Measurements from ENCODE around the gene B3GNT5.

- TF ChIP-seq, protein P1, sequence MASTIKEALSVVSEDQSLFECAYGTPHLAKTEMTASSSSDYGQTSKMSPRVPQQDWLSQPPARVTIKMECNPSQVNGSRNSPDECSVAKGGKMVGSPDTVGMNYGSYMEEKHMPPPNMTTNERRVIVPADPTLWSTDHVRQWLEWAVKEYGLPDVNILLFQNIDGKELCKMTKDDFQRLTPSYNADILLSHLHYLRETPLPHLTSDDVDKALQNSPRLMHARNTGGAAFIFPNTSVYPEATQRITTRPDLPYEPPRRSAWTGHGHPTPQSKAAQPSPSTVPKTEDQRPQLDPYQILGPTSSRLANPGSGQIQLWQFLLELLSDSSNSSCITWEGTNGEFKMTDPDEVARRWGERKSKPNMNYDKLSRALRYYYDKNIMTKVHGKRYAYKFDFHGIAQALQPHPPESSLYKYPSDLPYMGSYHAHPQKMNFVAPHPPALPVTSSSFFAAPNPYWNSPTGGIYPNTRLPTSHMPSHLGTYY (CRISPR knock-in tag; IDR thresholded peaks at IDR 0.05) = no peak
- TF ChIP-seq NFYB (CRISPR knock-in tag; conservative IDR thresholded peaks at IDR 0.05; ENCODE audit: low read depth) = no peak
- no peak for TF ChIP-seq ATF6 (CRISPR knock-in tag; IDR thresholded peaks at IDR 0.05)
- no peak for TF ChIP-seq CTCF (IDR thresholded peaks at IDR 0.05)
Measured at GRCh38 chr3:183285828-183286457, 32.9 kb downstream of the B3GNT5 start.
